Adipose tissue (tissue), 3 donors: ENCODE data around the gene TNXB. TPM values are rescaled to one million over a fixed set of nuclear protein-coding genes. Genes with fewer than 3 reads are reported as not detected.

Source experiments
- H3K27ac ChIP-seq: one replicate; pipeline ENCODE4 v1.5.1; 2013; ENCODE audit warnings: low read depth, low read length
- WGBS, 3 donors: extraction: QIAGEN DNeasy Blood & Tissue Kit; methylation state at CpG; one replicate each; pipeline ENCODE4 v1.1.7; 2013; 5-methylcytosine and 5-hydroxymethylcytosine counted together
- polyA plus RNA-seq, 3 donors: library from polyadenylated mRNA; stranded (reverse); fragments of 200-250 nt; gene quantifications; one replicate each; pipeline ENCODE4 v1.2.3, GENCODE V29; 2013
- donor health status: healthy with polysubstance abuse.
- donor health status: Bipolar disorder and iron deficiency.
- donor health status: healthy.

The TNXB gene
- polyA plus RNA-seq, 3 donors = 5.3 to 65.0 (median 47.4) TPM

DNA sequence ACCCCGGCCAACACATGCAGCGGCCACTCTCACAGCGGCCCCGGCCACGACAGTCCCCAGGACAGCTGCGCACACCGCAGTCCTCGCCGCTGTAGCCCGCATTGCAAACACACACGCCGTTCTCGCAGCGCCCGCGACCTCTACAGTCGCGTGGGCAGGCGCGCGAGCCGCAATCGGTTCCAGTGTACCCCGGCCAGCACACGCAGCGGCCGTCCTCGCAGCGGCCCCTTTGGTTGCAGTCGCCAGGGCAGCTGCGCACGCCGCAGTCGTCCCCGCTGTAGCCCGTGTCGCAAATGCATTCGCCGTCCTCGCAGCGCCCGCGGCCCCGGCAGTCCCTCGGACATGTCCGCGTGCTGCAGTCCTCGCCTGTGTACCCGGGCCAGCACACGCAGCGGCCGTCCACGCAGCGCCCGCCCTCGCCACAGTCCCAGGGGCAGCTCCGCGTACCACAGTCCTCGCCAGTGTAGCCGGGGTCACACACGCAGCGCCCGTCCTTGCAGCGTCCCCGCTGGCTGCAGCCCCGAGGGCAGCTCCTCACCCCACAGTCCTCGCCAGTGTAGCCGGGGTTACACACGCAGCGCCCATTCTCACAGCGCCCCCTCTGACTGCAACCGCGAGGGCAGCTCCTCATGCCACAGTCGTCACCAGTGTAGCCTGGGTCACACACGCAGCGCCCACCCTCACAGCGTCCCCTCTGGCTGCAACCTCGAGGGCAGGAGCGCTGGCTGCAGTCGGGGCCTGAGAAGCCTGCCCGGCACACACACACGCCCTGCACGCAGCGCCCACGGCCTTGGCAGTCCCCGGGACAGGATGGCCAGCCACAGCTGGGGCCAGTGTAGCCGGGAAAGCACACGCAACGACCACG, 12.5 kb downstream of the TNXB start:
- no peak overlapping the region for H3K27ac ChIP-seq
- WGBS, 3 donors = 19 to 54% (median 46%) methylated on average over 82 to 90 of the region's 90 CpGs

DNA sequence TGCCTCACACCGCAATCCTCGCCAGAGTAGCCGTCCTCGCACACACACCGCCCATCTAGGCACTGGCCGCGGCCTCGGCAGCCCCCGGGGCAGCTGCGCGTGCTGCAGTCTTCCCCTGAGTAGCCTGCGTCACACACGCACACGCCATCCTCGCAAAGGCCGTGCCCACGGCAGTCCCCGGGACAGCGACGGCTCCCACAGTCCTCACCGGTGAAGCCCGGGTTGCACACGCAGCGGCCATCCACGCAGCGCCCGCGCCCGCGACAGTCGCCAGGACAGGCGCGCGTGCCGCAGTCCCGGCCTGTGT, 13.1 kb downstream of the TNXB start:
- 39 to 60% (median 53%) methylated on average over 36 of the region's 36 CpGs for WGBS, 3 donors
- no peak overlapping the region for H3K27ac ChIP-seq

- WGBS, 3 donors = 62 to 79% (median 78%) methylated on average over 29 to 30 of the region's 30 CpGs
- no peak overlapping the region for H3K27ac ChIP-seq
These were observed 13.6 kb downstream of the TNXB start for GRCh38 chr6:32095338-32096086.

- no peak overlapping the region for H3K27ac ChIP-seq
- 52 to 65% (median 57%) methylated on average over 8 of the region's 8 CpGs for WGBS, 3 donors
These were observed 16.2 kb downstream of the TNXB start for GRCh38 chr6:32092760-32093497.

DNA sequence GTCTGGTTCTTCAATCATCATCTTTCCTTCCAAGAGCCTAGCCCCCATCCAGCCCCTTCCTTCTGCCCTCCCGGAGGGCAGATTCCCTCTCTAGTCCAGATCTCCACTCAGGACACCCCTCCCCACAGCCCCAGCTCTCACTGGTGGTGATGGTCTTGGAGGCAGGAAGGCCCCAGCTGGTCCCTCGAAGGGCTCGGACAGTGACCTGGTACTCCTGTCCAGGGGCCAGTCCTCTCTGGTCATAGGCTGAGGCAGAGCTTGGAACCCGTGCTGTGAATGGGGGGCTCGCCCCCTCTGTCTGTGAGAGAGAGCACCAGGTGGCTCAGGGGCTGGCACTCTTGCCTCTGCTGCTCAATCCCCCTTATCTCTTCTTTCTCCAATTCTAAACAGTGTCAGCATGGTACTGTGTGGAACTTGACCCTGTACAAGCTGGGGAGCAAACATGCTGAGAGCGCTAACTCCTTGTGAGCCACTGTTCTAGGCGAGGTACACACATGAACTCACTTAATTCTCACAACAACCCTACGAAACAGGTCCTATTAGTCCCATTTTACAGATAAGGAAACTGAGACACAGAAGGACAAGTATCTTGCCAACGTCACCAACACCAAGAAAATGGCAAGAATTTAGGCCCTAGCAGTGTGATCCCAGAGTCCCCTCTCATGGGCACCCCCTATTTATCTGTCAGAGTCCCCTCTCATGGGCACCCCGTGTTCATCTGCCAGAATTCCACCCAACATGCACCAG, 19.9 kb downstream of the TNXB start:
- H3K27ac ChIP-seq = no peak overlapping the region
- WGBS, 3 donors = 67 to 91% (median 86%) methylated on average over 10 of the region's 10 CpGs

DNA sequence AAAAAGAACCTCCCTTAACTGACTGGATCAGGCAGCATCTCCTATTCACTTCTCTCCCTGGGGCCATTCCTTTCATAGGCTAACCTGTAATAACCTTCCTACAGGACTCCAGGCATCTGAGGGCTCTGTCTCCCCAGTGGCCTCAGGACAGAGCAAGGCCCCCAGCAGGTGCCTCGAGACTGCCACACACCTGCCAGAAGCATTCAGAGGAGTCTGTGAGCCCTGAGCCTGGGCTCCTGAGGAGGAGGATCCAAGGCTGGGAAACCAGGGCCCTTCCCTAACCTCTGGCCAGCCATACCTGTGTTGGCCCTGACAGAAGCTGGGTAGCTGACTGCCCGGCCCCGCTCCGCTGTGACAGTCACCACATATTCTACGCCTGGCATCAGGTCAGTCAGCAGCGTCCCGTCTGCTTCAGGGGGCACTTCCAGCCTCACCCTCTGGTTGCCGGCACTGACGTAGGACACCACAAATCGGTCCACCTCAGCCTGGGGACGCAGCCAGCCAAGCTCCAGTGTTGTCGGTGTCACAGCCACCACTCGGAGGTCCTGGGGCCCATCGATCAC, 20.6 kb downstream of the TNXB start:
- no peak overlapping the region for H3K27ac ChIP-seq
- WGBS, 3 donors = 94 to 95% (median 94%) methylated on average over 14 of the region's 14 CpGs

DNA sequence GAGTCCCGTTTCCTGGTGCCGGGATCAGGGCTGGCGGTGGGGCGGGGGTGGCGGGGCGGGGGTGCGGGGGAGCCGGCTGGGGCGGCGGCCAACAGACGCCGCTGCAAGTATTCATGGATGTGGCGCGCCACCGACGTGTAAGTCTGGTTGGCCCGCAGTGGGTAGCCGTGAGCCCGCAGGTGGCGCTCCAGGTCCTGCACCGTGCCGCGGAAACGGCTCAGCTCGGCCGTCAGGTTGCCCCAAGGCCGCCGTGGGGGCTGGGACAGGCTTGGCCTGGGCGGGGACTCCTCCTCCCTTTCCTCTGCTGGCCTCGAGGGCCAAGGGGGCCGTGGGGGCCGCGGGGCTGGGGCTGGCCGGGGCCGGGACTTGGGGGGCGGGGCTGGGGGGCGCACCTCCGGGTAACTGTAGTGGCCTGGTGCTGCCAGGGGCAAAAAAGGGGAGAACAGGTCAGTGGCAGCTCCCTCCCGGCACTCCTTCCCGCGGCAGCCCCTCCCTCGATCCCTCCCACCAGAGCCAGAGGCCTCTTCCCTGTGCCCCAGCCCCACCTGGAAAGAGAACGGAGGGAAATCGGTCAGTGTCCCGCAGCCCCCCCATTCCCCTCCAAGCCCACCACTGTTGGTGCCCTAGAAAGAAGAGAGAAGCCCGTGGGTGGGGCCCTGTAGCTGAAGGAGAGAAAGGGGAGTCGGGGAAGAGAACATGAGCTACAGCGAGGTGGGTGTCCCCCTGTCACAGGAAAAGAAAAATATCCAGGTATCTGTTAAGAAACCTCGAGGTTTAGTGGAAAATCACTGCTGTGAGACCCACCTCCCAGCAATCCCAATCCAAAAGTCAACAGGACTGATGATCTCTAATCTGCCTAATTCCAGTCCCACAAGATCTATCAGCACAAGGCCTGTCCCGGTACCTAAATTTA, 21.3 kb downstream of the TNXB start:
- 12 to 18% (median 14%) methylated on average over 39 to 50 of the region's 50 CpGs for WGBS, 3 donors
- H3K27ac ChIP-seq = no peak overlapping the region

DNA sequence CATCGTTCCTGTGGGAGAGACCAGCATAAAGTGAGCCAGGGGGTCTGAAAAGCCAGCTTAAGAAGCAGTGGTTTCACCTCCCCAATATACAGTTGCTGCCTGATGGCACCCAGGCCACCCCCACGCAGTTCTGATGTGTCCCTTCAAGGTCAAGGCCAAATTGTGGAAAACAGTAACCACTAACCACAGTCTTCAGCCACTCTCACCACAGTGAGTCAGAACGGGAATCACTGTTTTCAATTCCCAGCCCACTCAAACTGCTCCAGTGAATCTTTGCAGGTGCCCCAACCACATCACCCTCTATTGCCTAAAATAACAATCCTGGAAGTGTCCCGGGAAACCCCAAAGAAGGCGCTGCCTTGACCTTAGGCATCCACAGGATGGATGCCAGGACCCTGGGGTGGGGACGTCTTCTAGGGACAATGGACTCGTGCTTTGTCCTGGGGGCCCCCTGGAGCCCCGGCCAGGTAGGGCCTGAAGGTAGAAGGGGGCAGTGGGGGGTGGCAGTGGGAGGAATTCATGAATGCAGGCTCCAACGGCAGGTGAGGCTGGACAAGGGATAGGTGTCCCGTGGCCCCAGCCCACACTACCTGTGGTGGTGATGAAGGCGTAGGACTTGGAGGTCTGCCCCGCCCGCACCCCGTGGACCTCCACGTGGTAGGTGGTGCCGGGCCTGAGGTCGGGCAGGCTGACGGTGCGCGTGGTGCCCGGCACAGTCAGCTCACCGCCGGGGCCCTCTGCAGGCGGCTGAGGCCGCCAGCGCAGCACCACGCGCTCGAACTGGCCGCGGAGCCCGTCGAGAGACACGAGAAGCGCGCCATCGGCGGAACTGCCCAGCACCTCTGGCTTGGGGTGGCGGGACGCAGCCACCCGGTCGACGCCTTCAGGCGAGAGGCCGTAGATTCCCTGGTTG, 22.2 kb downstream of the TNXB start:
- WGBS, 3 donors = 25 to 42% (median 28%) methylated on average over 43 to 45 of the region's 45 CpGs
- H3K27ac ChIP-seq = peak overlapping the region; percentile 19

- H3K27ac ChIP-seq = no peak overlapping the region
- WGBS, 3 donors = 77 to 89% (median 82%) methylated on average over 17 of the region's 17 CpGs
These were observed 23.2 kb downstream of the TNXB start for GRCh38 chr6:32085759-32086459.

DNA sequence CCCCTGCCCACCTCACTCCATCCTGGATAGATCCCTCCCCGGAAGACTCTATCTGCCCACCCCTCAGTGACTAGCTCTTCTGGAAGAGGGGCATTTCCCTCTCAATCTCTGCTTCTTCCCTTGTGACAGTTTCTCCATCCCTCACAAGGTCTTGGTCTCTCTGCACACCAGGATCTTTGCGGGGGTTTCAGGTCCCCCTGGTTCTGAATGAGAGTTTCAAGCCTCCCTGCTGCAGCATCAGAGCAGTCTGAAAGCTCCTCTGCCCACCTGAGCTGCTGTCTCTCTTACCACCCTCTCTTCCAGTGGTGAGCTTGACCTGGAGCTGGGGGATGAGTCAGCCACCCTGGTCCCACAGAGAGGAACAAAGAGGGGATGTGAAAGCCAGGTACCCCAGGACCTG, 24.4 kb downstream of the TNXB start:
- WGBS, 3 donors = 83 to 100% (median 94%) methylated on average over 2 of the region's 2 CpGs
- no peak overlapping the region for H3K27ac ChIP-seq

- 91 to 94% (median 91%) methylated on average over 22 of the region's 22 CpGs for WGBS, 3 donors
- H3K27ac ChIP-seq = no peak overlapping the region
These were observed 25.0 kb downstream of the TNXB start for GRCh38 chr6:32083812-32084768.

- H3K27ac ChIP-seq = no peak overlapping the region
- 53 to 80% (median 65%) methylated on average over 9 of the region's 9 CpGs for WGBS, 3 donors
These were observed 26.2 kb downstream of the TNXB start for GRCh38 chr6:32082935-32083334.

- WGBS, 3 donors = 53 to 55% (median 54%) methylated on average over 6 of the region's 6 CpGs
- H3K27ac ChIP-seq = no peak overlapping the region
These were observed 26.7 kb downstream of the TNXB start for GRCh38 chr6:32082478-32082877.

GRCh38 chr6:32081168-32081990, 27.8 kb downstream of the TNXB start:
- 48 to 69% (median 53%) methylated on average over 21 to 22 of the region's 22 CpGs for WGBS, 3 donors
- peak overlapping the region; percentile 80 for H3K27ac ChIP-seq
